Right atrium auricular region (tissue), 2 donors: ENCODE results near the gene PDZD2. TPM values are rescaled to one million over a fixed set of nuclear protein-coding genes. Genes with fewer than 3 reads are reported as not detected.
A peak's percentile ranks its signal among the peaks of the same experiment; 100 is the strongest.

Source experiments
- DNase-seq: peaks from one replicate; pipeline ENCODE4 v3.0.0-alpha.2; 2019; ENCODE audit warnings: low spot score
- H3K27ac ChIP-seq, 2 donors: fragments of 200-600 bp; sonication (generic); 1 replicate in 1 of 2; 2 replicates in 1 of 2; pipeline ENCODE4 v1.5.1; 2016 to 2019
- H3K27me3 ChIP-seq, 2 donors: fragments of 200-600 bp; sonication (generic); one replicate each; pipeline versions ENCODE4 v1.5.1 to v1.6.0; 2017 to 2019
- H3K36me3 ChIP-seq: fragments of 200-600 bp; sonication (generic); one replicate; pipeline ENCODE4 v1.5.1; 2016
- H3K4me1 ChIP-seq, 2 donors: fragments of 200-600 bp; sonication (generic); one replicate each; pipeline versions ENCODE4 v1.5.1 to v1.6.0; 2017 to 2019
- H3K4me3 ChIP-seq, 2 donors: fragments of 200-600 bp; sonication (generic); 1 replicate in 1 of 2; 2 replicates in 1 of 2; pipeline ENCODE4 v1.5.1; 2017 to 2019; ENCODE audit warnings: mild to moderate bottlenecking in 1 of 2, moderate library complexity in 1 of 2
- H3K9me3 ChIP-seq, 2 donors: fragments of 200-600 bp; sonication (generic); one replicate each; pipeline ENCODE4 v1.5.1; 2019
- total RNA-seq, 2 donors: library from RNA; depleted of rRNA; stranded (reverse); fragments of >200 nt; gene quantifications; one replicate each; pipeline ENCODE4 v1.1.0, GENCODE V29; 2016
- TF ChIP-seq, protein P1 (sequence below), 2 donors: fragments of 200-600 bp; sonication (generic); IDR thresholded peaks; one replicate each; pipeline ENCODE4 v1.5.1; 2019; ENCODE audit warnings: antibody characterized with exemption in 2 of 2

PDZD2 gene
- total RNA-seq, 2 donors from 2014 or later, result 79.5 to 86.4 TPM

DNA sequence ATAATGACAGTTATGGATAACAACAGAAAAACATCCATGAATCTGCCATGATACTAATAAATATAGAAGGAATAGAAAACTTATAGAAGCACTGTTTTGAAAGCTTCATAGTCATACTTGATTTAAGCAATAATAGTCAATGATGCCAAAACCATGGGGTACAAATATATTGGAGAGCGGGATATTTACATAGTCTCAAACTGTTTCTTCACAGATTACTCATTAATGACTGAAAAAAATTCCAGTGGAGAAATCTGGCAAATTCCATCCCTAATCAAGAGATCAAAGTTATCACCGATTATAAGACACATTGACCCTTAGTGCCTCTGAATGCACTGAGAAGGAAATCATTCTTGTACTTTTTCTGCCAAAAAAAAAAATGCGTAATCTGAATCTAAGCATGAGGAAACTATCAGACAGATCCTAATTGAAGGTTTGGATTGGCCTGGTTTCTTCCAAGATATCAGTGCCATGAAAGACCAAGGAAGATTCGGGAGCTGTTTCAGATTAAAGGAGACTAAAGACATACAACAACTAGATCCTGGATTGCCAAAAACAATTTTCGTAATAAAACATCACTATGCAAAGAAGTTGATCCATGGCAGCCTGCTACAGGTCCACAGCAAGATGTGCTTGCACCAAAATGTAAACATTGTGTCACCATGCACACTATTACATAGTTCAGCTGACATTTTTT, 429.0 kb downstream of the PDZD2 start:
- H3K27me3 ChIP-seq, result no peaks in the 10 kb centered on the region
- H3K4me1 ChIP-seq, result peaks cover 0 to 8% of the 10 kb centered on the region in 2 donors
- TF ChIP-seq, protein P1, sequence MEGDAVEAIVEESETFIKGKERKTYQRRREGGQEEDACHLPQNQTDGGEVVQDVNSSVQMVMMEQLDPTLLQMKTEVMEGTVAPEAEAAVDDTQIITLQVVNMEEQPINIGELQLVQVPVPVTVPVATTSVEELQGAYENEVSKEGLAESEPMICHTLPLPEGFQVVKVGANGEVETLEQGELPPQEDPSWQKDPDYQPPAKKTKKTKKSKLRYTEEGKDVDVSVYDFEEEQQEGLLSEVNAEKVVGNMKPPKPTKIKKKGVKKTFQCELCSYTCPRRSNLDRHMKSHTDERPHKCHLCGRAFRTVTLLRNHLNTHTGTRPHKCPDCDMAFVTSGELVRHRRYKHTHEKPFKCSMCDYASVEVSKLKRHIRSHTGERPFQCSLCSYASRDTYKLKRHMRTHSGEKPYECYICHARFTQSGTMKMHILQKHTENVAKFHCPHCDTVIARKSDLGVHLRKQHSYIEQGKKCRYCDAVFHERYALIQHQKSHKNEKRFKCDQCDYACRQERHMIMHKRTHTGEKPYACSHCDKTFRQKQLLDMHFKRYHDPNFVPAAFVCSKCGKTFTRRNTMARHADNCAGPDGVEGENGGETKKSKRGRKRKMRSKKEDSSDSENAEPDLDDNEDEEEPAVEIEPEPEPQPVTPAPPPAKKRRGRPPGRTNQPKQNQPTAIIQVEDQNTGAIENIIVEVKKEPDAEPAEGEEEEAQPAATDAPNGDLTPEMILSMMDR (IDR thresholded peaks at IDR 0.05), result no peak
- H3K9me3 ChIP-seq, result no peaks in the 10 kb centered on the region
- H3K4me3 ChIP-seq, result no peak overlapping the region
- no peak for DNase-seq
- no peak overlapping the region for H3K27ac ChIP-seq
- peaks cover 17% of the 10 kb centered on the region for H3K36me3 ChIP-seq

DNA sequence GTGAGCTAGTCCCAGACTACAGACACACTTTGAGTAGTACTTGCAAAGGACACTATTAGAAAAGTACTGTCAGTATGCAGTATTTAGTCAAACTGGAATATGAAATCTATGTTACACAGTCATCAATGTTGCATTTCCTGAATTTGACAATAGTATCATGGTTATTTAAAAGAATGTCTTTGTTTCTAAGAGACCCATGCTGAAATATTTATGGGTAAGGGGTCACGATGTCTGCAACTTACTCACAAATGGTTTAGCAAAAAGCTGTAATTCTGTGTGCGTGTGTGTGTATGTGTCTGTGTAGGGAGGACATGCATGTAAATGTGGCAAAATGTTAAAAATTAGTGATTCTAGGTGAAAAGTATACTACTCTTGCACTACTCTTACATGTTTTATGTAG, 429.6 kb downstream of the PDZD2 start:
- Histone ChIP-seq H3K4me3 (no peak overlapping the region), H3K27me3 (no peaks in the 10 kb centered on the region), H3K27ac (no peak overlapping the region), H3K4me1 (peaks cover 0 to 8% of the 10 kb centered on the region in 2 donors), H3K9me3 (no peaks in the 10 kb centered on the region), H3K36me3 (peaks cover 22% of the 10 kb centered on the region)
- TF ChIP-seq, protein P1 (IDR thresholded peaks at IDR 0.05), result no peak
- DNase-seq, result no peak

DNA sequence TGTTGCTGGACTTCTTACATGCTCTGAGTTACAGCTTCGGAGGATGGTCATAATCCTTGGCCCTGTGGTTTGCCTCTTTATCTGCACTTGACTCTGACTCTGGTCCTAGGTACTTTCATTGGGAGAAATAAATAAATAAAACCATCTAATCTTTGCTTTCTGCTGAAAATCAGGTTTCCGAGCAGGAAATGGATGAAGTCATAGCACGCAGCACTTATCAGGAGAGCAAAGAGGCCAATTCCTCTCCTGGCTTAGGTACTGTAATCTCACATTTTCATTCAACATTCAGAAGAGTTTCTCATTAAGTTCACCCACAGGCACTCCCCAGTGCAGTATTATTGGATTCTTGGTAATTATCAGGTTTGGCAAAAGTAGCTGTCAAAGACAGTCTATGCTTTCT, 430.5 kb downstream of the PDZD2 start:
- no peak overlapping the region for H3K4me3 ChIP-seq
- TF ChIP-seq, protein P1 (IDR thresholded peaks at IDR 0.05), result no peak
- no peaks in the 10 kb centered on the region for H3K27me3 ChIP-seq
- H3K4me1 ChIP-seq, result peaks cover 0 to 8% of the 10 kb centered on the region in 2 donors
- H3K9me3 ChIP-seq, result no peaks in the 10 kb centered on the region
- peaks cover 30% of the 10 kb centered on the region for H3K36me3 ChIP-seq
- no peak overlapping the region for H3K27ac ChIP-seq
- DNase-seq, result peak; percentile 1

DNA sequence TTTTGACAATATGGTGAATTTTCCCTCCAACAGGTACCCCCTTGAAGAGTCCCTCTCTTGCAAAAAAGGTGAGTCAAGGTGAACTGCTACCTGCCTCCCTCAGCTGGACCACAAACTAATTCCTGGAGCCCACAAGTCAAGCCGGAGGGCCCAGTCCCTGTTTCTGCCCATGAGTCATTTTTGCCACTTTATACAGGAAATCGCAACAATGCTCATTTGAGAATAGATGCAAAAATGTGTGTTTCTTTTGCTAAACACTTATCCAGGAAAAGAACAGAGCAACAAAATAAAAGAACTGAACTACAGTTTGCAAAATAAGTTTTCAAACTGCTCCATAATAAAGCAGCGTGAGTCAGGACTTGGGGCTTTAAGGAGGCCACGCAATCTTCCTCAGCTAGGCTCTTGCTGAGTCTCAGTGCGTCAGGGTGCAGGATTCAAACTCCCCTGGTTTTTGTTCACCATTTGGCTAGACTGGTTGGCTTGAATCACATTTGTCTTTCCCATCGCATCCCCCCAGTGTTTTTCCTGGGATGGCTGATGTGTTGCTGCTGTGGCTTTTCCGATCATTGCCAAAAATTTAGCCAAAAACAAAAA, 432.5 kb downstream of the PDZD2 start:
- TF ChIP-seq, protein P1 (IDR thresholded peaks at IDR 0.05), result no peak
- Histone ChIP-seq H3K9me3 (no peaks in the 10 kb centered on the region), H3K4me1 (peaks cover 0 to 8% of the 10 kb centered on the region in 2 donors), H3K27ac (no peak overlapping the region), H3K36me3 (peaks cover 35% of the 10 kb centered on the region), H3K27me3 (no peaks in the 10 kb centered on the region), H3K4me3 (no peak overlapping the region)
- peak; percentile 54 for DNase-seq

DNA sequence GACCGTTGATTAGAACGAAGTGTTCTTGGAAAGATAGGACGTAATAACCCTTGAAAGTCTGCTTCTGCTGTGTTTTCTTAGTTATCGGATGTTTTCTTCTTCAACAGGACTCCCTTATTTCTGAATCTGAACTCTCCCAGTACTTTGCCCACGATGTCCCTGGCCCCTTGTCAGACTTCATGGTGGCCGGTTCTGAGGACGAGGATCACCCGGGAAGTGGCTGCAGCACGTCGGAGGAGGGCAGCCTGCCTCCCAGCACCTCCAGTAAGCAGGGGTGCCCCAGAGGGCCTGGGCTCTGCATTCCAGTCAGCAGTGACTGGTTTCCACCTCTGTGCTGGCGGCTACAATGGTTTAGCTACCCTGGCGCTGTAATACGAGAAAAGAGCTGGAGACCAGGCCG, 433.1 kb downstream of the PDZD2 start:
- Histone ChIP-seq H3K9me3 (no peaks in the 10 kb centered on the region), H3K4me3 (no peak overlapping the region), H3K27ac (no peak overlapping the region), H3K27me3 (no peaks in the 10 kb centered on the region), H3K36me3 (peaks cover 33% of the 10 kb centered on the region), H3K4me1 (peaks cover 0 to 8% of the 10 kb centered on the region in 2 donors)
- TF ChIP-seq, protein P1 (IDR thresholded peaks at IDR 0.05), result no peak
- no peak for DNase-seq
